OCI-LY1 (cell line): ENCODE data around the gene ALOX15.

Experiments used
- CTCF ChIP-seq: fragments of 200-600 bp; sonication (generic), shearing (Covaris generic); IDR thresholded peaks from 2 replicates; pipeline ENCODE4 v1.5.1; 2017; ENCODE audit warnings: mild to moderate bottlenecking, antibody characterized with exemption, low read length, moderate library complexity, mixed read lengths
- EZH2 ChIP-seq: fragments of 200-600 bp; sonication (generic), shearing (Covaris generic); IDR thresholded peaks from 2 replicates; pipeline ENCODE4 v1.8.0; 2017; ENCODE audit warnings: borderline replicate concordance, mixed run types, mild to moderate bottlenecking, antibody characterized with exemption, low read length, moderate library complexity, mixed read lengths

GRCh38 chr17:4672751-4673150 lies 31.3 kb upstream of the ALOX15 start:
- TF ChIP-seq CTCF (no peak), EZH2 (no peak)
